Activated naive CD8-positive, alpha-beta T cell treated with anti-CD3 and anti-CD28 coated beads, Interleukin-2, amount 10 ng/mL, durations not matched to agents 7 days and 5 days (primary cell): ENCODE results near the gene CDCA8. TPM values are rescaled to one million over a fixed set of nuclear protein-coding genes. Genes with fewer than 3 reads are reported as not detected.

Experiments used
- ATAC-seq: fragments of 150-1000 bp; cut with Tn5 transposase; one replicate; pipeline ENCODE4 v1.10.0; 2021; ENCODE audit warnings: low read depth, moderate library complexity
- POLR2A ChIA-PET: fragments of 350-600 bp; sonication (Branson Sonifier 250); formaldehyde crosslinking; loops from one replicate; lab custom pipeline; 2021; ENCODE audit warnings: antibody characterized with exemption; lab: Charles Lee
- DNase-seq: peaks from one replicate; pipeline ENCODE4 v3.0.0; 2021
- H3K27ac Mint-ChIP-seq: one replicate; pipeline ENCODE4 v1.8.0; 2022; ENCODE audit warnings: mild to moderate bottlenecking, mixed read lengths
- H3K27me3 Mint-ChIP-seq: one replicate; pipeline ENCODE4 v1.8.0; 2022; ENCODE audit warnings: mild to moderate bottlenecking, moderate library complexity, mixed read lengths
- H3K36me3 Mint-ChIP-seq: one replicate; pipeline ENCODE4 v1.8.0; 2021; ENCODE audit warnings: mild to moderate bottlenecking, mixed read lengths
- H3K4me1 Mint-ChIP-seq: one replicate; pipeline ENCODE4 v1.8.0; 2021; ENCODE audit warnings: mixed read lengths
- H3K4me3 Mint-ChIP-seq: one replicate; pipeline ENCODE4 v1.8.0; 2022; ENCODE audit warnings: mild to moderate bottlenecking, moderate library complexity, mixed read lengths
- H3K9me3 Mint-ChIP-seq: one replicate; pipeline ENCODE4 v1.8.0; 2021; ENCODE audit warnings: mixed read lengths
- total RNA-seq, 2 experiments: library from RNA; stranded (reverse); gene quantifications; one replicate each; pipeline ENCODE4 v1.2.3, GENCODE V29; 2021

CDCA8 gene
- total RNA-seq, 2 experiments from 2014 or later = 64.7 to 67.0 TPM

GRCh38 chr1:37722181-37723071 is 30.1 kb downstream of the CDCA8 start:
- Mint-ChIP-seq H3K27ac (no peak overlapping the region), H3K4me1 (no peaks in the 10 kb centered on the region), H3K36me3 (no peaks in the 10 kb centered on the region), H3K27me3 (peaks cover 17% of the 10 kb centered on the region), H3K9me3 (no peaks in the 10 kb centered on the region), H3K4me3 (no peak overlapping the region)
- no peak for DNase-seq
- POLR2A ChIA-PET = no interaction called here
- ATAC-seq = no peak

- H3K4me1 Mint-ChIP-seq = no peaks in the 10 kb centered on the region
- DNase-seq = no peak
- no peak for ATAC-seq
- no peaks in the 10 kb centered on the region for H3K36me3 Mint-ChIP-seq
- H3K27me3 Mint-ChIP-seq = peaks cover 23% of the 10 kb centered on the region
- POLR2A ChIA-PET = no interaction called here
- no peaks in the 10 kb centered on the region for H3K9me3 Mint-ChIP-seq
- H3K4me3 Mint-ChIP-seq = no peak overlapping the region
- no peak overlapping the region for H3K27ac Mint-ChIP-seq
Observed at GRCh38 chr1:37723072-37723389, 30.7 kb downstream of the CDCA8 start.

- H3K27me3 Mint-ChIP-seq = peaks cover 28% of the 10 kb centered on the region
- POLR2A ChIA-PET = no interaction called here
- DNase-seq (no peak), ATAC-seq (no peak)
- no peaks in the 10 kb centered on the region for H3K4me1 Mint-ChIP-seq
- H3K36me3 Mint-ChIP-seq = no peaks in the 10 kb centered on the region
- H3K4me3 Mint-ChIP-seq = no peak overlapping the region
- no peak overlapping the region for H3K27ac Mint-ChIP-seq
- no peaks in the 10 kb centered on the region for H3K9me3 Mint-ChIP-seq
Observed at GRCh38 chr1:37723390-37724078, 31.2 kb downstream of the CDCA8 start.

GRCh38 chr1:37724575-37724974 is 32.3 kb downstream of the CDCA8 start:
- DNase-seq (no peak), ATAC-seq (no peak)
- H3K27ac Mint-ChIP-seq = no peak overlapping the region
- H3K4me1 Mint-ChIP-seq = no peaks in the 10 kb centered on the region
- H3K9me3 Mint-ChIP-seq = no peaks in the 10 kb centered on the region
- no peaks in the 10 kb centered on the region for H3K36me3 Mint-ChIP-seq
- POLR2A ChIA-PET = no interaction called here
- H3K27me3 Mint-ChIP-seq = peaks cover 31% of the 10 kb centered on the region
- H3K4me3 Mint-ChIP-seq = no peak overlapping the region

GRCh38 chr1:37725851-37726613 is 33.7 kb downstream of the CDCA8 start:
- H3K4me3 Mint-ChIP-seq = no peak overlapping the region
- no peaks in the 10 kb centered on the region for H3K4me1 Mint-ChIP-seq
- no peak for DNase-seq
- H3K27me3 Mint-ChIP-seq = peaks cover 43% of the 10 kb centered on the region
- H3K36me3 Mint-ChIP-seq = no peaks in the 10 kb centered on the region
- no peak for ATAC-seq
- H3K9me3 Mint-ChIP-seq = no peaks in the 10 kb centered on the region
- POLR2A ChIA-PET = no interaction called here
- no peak overlapping the region for H3K27ac Mint-ChIP-seq

GRCh38 chr1:37726751-37727585 is 34.7 kb downstream of the CDCA8 start:
- POLR2A ChIA-PET = no interaction called here
- Mint-ChIP-seq H3K4me1 (no peaks in the 10 kb centered on the region), H3K27me3 (peaks cover 43% of the 10 kb centered on the region), H3K9me3 (no peaks in the 10 kb centered on the region), H3K27ac (no peak overlapping the region), H3K36me3 (no peaks in the 10 kb centered on the region), H3K4me3 (no peak overlapping the region)
- DNase-seq = no peak
- no peak for ATAC-seq

- Mint-ChIP-seq H3K9me3 (no peaks in the 10 kb centered on the region), H3K27me3 (peaks cover 46% of the 10 kb centered on the region), H3K4me1 (no peaks in the 10 kb centered on the region), H3K36me3 (no peaks in the 10 kb centered on the region), H3K27ac (no peak overlapping the region), H3K4me3 (no peak overlapping the region)
- ATAC-seq = no peak
- DNase-seq = no peak
- POLR2A ChIA-PET = no interaction called here
Observed at GRCh38 chr1:37728416-37728815, 36.1 kb downstream of the CDCA8 start.

GRCh38 chr1:37730376-37730775 is 38.1 kb downstream of the CDCA8 start:
- Mint-ChIP-seq H3K27me3 (peaks cover 58% of the 10 kb centered on the region), H3K4me3 (no peak overlapping the region), H3K36me3 (no peaks in the 10 kb centered on the region), H3K4me1 (no peaks in the 10 kb centered on the region), H3K27ac (no peak overlapping the region), H3K9me3 (no peaks in the 10 kb centered on the region)
- POLR2A ChIA-PET = no interaction called here
- no peak for DNase-seq
- ATAC-seq = no peak

- POLR2A ChIA-PET = no interaction called here
- DNase-seq (no peak), ATAC-seq (no peak)
- H3K27me3 Mint-ChIP-seq = peaks cover 59% of the 10 kb centered on the region
- no peaks in the 10 kb centered on the region for H3K4me1 Mint-ChIP-seq
- no peaks in the 10 kb centered on the region for H3K36me3 Mint-ChIP-seq
- H3K4me3 Mint-ChIP-seq = no peak overlapping the region
- H3K27ac Mint-ChIP-seq = no peak overlapping the region
- no peaks in the 10 kb centered on the region for H3K9me3 Mint-ChIP-seq
Observed at GRCh38 chr1:37731312-37732019, 39.1 kb downstream of the CDCA8 start.

- no peak for DNase-seq
- ATAC-seq = no peak
- H3K27ac Mint-ChIP-seq = no peak overlapping the region
- no peaks in the 10 kb centered on the region for H3K36me3 Mint-ChIP-seq
- POLR2A ChIA-PET = no interaction called here
- H3K27me3 Mint-ChIP-seq = peaks cover 57% of the 10 kb centered on the region
- H3K9me3 Mint-ChIP-seq = peaks cover 1% of the 10 kb centered on the region
- no peaks in the 10 kb centered on the region for H3K4me1 Mint-ChIP-seq
- H3K4me3 Mint-ChIP-seq = no peak overlapping the region
Observed at GRCh38 chr1:37732111-37732780, 39.9 kb downstream of the CDCA8 start.

GRCh38 chr1:37734629-37735591 is 42.6 kb downstream of the CDCA8 start:
- Mint-ChIP-seq H3K27me3 (peaks cover 45% of the 10 kb centered on the region), H3K9me3 (peaks cover 2% of the 10 kb centered on the region), H3K4me3 (no peak overlapping the region), H3K36me3 (no peaks in the 10 kb centered on the region), H3K27ac (no peak overlapping the region), H3K4me1 (no peaks in the 10 kb centered on the region)
- POLR2A ChIA-PET = no interaction called here
- no peak for ATAC-seq
- no peak for DNase-seq
